NCI-H526 (cell line): Measurements from ENCODE around the gene CUL1.
"Not testable (repeated sequence)": the region's sequence is repeated elsewhere in the genome, so short reads cannot be mapped to it uniquely, and the experiment has no call there.

Experiments
- DNase-seq, 2 experiments: peaks; one replicate each; lab custom pipeline; 2025; lab: John Stamatoyannopoulos, UW

Gene CUL1

GRCh38 chr7:148697256-148698006, 1.3 kb upstream of the CUL1 start:
- DNase-seq: peak in 1 of 2 experiments; percentile 35

GRCh38 chr7:148698007-148698396, 701 bp upstream of the CUL1 start:
- DNase-seq: peak in 1 of 2 experiments; percentile 68

GRCh38 chr7:148699024-148699781, 500 bp downstream of the CUL1 start:
- DNase-seq: peak; percentile 14 to 87

DNA sequence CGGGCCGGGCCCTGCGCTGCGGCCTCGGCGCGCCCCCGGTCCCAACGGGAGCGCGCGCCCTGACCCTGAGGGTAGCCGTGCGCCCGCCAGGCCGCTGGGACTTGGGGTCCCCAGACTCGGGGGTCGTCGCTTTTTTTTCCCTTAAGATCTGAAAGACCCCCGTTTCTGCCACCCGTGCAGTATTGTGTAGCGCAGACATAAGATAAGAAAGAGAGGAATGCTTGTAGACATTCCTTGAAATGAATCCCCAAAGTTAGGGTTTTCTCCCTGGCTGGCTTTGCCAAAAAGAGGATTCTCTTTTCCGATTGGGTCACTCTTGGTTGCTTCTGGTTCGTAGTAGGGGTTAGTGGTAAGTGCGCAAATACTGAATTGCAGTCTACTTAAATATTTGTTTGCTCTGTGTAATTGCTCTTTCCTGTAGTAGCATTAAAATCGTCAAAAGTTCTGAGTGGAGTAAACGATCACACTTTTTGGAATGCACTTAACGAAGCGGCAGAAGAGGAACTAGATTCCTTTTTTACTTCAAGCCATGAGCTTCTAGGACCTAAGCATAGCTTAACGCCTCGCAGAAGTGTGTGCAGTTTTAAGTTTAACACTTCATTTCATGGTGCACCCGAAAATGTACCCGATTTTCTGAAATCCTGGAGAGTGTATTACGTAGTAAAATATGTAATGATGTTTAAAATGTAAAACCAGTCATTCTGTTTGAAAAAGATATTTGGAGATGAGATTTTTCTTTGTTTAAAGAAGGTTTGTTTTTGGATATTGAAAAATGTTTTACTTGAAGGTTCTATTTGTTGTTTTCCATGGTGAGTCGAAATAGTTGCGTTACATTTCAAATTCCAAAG, 1.3 kb downstream of the CUL1 start:
- DNase-seq: peak in 1 of 2 experiments; percentile 64

- peak in 1 of 2 experiments; percentile 55 for DNase-seq
These were observed 2.0 kb downstream of the CUL1 start for GRCh38 chr7:148700661-148701064.

- peak in 1 of 2 experiments; percentile 13 for DNase-seq
These were observed 2.7 kb downstream of the CUL1 start for GRCh38 chr7:148701414-148701813.

DNA sequence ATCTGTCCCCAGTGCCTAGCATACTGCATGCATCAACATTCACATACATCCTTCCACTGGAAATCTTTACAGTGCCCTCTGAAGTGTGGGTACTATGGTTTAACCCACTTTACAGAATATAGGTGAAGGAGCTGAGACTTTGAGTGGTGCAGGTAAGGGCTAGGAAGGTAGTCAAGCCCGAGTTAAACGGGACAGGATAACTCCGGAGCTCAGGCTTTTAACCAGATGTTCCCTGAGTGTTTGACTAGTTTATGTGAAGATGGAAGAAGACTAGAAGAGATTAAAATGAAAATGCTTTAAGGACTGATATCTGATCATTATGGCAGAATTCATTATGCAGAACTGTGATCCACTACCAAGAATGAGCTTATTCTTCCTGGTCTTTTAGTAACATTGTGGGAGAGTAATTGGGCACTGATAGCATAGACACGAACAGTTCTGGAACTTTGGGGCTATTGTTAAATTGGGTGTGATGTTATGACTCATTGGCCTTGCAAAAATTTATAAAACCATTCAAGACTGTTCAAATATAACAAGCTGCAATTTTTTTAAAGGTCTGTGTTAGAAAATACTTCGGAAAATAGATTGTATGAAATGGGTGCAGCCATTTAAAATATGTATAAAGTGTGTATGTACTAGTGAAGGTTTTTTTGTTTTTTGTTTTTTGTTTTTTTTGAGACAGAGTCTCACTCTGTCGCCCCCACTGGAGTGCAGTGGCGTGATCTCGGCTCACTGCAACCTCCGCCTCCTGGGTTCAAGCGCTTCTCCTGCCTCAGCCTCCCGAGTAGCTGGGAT, 4.4 kb downstream of the CUL1 start:
- no peak for DNase-seq

DNA sequence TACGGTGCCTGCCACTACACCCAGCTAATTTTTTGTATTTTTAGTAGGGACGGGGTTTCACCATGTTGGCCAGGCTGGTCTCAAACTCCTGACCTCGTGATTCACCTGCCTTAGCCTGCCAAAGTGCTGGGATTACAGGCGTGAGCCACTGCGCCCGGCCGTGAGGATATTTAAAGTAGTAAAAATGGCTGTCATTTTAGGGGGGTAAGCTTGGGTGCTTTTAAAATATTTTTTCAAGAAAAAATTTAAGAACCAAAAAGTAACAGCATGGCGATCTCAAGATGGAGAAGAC, 4.9 kb downstream of the CUL1 start:
- DNase-seq: not testable (repeated sequence)

- no peak for DNase-seq
These were observed 5.5 kb downstream of the CUL1 start for GRCh38 chr7:148704189-148704588.

DNA sequence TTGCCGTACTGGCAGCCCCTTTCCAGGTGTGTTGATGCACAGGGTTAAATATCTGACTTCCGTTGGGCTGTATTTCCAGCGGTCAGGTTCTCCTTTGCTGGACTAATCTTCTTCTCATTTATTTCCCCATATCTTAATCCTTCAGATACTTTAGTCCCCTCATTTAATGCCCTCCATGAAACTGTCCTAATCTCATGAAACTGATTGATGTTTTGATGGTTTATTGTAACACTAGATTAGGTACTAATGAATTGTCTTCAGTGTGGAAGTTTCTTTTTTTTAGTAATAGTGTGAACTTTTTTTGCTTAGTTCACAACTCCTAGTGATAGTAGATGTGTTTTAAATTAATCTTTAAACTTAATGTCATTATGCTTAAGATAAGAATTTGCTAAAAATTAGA, 6.3 kb downstream of the CUL1 start:
- DNase-seq: no peak

GRCh38 chr7:148706368-148706767, 7.7 kb downstream of the CUL1 start:
- DNase-seq: no peak

DNA sequence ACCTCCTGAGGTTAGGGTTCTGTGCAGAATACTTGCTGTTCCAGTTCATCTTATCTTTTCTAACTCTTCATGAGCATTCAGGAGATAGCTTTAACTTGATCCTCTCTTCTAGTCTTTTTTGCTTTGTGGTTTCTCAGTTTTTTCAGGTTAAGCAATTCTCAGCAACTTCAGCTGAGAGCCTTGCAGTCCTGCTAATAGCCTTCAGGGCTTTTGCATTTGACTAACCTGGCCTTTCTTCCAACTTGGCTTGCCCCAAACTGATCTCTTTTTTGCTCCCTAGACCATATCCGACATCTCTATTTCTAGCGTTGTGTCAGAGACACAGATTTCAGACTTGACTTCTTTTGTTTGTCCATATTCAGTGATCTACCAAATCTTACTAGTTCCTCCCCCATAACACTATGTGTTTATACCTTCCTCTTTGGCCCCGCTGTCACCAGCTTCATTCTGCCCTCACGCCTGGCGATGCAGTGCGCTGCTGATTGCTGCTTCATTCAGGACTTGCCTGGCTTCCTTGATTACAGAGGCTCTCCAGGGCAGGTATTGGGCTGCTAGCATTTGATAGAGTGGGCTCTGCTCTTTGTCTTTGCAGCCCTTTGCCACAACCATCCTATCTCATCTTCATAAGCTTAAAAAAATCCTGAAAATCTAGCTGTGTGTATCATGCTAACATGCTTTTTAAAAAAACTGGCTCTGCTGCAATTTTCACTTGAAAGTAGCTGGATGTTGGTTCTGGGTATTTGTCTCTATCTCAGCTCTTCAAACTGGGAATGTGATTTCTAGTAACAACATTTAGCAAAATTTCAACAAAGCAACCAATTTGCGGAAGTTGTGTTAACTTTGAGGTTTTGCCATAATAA, 9.6 kb downstream of the CUL1 start:
- peak in 1 of 2 experiments; percentile 8 for DNase-seq

DNA sequence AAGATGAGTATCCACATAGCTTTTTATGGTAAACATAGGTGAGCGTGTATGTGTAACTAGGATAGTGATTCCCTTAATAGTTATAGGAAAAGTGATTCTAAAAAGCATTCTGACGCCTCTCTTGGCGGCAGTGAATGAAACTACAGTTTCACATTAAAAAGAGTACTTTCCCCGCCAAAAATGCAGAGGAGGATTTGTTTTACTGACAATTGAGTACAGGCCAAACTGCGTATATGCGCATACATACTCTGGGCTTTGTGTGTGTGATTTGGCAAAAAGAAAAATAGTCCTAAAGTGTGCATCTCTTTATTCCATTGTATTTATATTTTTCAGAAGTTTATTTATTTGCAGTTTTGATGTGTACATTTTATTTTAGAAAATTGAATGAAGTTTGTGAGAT, 10.3 kb downstream of the CUL1 start:
- no peak for DNase-seq

- not testable (repeated sequence) for DNase-seq
These were observed 11.7 kb downstream of the CUL1 start for GRCh38 chr7:148710426-148710825.

- DNase-seq: no peak
These were observed 12.7 kb downstream of the CUL1 start for GRCh38 chr7:148711191-148712102.

DNA sequence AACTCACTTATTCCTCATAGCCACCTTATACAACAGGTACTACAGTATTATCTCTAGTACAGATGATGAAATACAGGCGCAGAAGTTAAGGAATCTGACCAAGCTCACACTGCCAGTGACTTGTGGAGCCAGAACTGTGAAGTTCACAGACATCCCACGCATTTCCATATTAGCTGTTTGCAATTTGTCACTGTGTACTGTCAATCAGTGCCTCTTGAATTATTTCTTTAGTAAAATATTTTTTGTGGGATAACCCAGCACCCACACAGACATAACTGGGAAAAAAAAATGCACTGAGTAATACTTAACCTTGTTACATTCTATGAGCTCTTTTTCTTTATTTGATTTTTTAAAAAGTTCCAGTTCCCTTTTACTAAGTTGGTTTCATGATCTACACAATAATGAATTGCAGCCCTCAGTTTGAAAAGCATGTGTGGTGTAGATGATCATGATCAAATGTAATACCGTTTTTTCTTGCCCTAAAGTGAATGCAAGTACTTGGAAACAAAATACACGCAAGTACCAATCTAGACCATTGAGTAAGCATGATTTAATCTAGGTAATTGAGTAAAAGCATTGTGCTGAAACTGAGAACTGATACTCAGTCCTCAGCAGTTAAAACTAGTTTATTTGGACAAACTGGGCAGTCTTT, 14.1 kb downstream of the CUL1 start:
- no peak for DNase-seq

- no peak for DNase-seq
These were observed 15.8 kb downstream of the CUL1 start for GRCh38 chr7:148714498-148714897.

GRCh38 chr7:148715027-148715426, 16.3 kb downstream of the CUL1 start:
- no peak for DNase-seq

GRCh38 chr7:148717266-148717793, 18.6 kb downstream of the CUL1 start:
- no peak for DNase-seq
